NCI-H524 treated with DMSO at 0.1 percent for 48 hours (cell line): ENCODE data around the gene TCEA3.
A peak's percentile ranks its signal among the peaks of the same experiment; 100 is the strongest.

Source experiments
- DNase-seq: peaks from one replicate; lab custom pipeline; 2025; lab: John Stamatoyannopoulos, UW

The TCEA3 gene

GRCh38 chr1:23424293-23425192 is at the start of gene TCEA3:
TCEA3 (minus strand) TSS chr1:23424748; CDS start chr1:23424633, 115 bp downstream.
- no peak for DNase-seq

GRCh38 chr1:23473037-23473800 is 48.7 kb upstream of the TCEA3 start:
- DNase-seq = no peak

GRCh38 chr1:23472351-23473036 is 47.9 kb upstream of the TCEA3 start:
- DNase-seq = no peak

- no peak for DNase-seq
Measured at GRCh38 chr1:23471473-23472075, 47.0 kb upstream of the TCEA3 start.

DNA sequence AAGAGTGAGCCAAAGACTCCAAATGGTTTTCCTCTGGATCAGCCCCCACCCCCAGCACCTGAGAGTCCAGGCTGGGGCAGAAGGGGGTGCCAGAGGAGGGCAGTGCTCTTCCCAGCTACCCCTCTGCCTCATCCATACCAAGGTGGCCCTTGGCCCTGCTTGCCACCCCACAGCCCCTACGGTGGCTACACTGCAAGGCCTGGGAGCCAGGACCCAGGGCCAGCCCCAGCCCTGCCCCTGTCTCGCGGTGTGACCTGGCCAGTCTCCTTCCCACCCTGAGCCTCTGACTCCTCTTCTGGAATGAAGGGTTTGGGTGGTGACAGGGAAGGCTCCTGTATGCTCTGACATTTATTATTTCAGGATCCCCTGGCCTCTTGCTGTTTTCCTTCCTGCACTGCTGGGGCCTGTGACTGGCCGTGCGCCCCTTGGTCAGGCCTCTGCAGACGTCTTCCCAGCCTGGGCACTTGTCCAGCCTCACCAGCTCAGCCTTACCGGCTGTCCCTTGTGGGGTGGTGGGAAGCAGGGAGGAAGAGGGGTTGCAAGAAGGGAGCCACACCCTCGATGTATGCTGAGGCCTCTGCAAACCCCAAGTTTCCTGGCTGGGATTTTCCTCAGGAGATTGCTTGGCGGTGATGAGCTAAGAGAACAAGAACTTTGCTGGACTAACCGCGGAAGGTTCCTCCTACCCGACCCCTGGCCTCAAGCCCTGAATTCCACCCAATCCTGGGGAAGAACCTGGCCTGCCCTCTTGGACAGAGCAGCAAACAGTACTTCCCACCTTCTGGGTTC is 45.9 kb upstream of the TCEA3 start:
- no peak for DNase-seq

DNA sequence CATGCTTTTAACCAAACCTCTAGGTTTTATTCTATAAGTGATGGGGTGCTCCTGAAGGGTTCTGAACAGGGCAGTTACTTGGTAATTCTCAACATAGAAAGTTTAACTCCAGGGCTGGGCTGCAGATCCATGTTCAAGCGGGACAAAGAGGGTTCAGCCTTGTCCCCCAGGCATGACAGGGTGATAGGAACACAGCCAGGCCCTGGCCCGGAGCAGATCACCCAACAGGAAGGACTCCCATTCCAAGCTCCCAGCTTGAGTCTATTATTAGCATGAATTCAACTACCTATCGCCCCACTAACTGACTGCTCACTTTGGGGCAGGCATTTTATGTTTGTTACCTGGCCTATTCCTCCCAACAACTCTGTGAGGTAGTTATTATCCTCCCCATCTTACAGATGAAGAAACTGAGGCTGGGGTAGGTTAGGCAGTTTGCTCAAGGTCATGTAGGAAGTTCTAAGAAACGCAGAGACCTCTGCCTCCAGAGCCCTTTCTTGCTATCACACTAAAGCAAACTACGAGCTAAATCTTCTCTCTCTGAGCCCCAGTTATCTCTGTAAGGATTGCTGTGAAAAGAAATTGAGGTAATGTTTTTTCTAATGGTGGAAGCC is 44.9 kb upstream of the TCEA3 start:
- DNase-seq = no peak

GRCh38 chr1:23466423-23466989 is 42.0 kb upstream of the TCEA3 start:
- DNase-seq = no peak

GRCh38 chr1:23463286-23463685 is 38.7 kb upstream of the TCEA3 start:
- no peak for DNase-seq

DNA sequence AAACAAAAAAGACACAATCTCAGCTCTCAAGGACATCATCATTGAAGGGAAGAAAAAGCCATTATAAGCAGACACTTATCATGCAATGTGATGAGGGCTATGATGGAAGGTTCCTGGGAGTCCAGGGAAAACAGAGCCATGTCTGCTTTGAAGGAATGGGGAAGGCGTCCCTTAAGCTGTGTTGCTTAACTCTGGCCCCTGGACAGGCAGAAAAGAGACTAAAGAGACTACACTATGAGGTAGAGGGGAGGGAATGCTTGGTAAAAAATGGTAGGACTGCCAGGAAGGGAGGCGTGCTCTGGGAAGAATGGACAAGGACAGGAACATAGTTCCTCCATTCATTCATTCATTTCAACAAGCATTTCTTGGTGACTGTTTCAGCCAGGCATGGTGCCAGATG is 38.2 kb upstream of the TCEA3 start:
- no peak for DNase-seq

DNA sequence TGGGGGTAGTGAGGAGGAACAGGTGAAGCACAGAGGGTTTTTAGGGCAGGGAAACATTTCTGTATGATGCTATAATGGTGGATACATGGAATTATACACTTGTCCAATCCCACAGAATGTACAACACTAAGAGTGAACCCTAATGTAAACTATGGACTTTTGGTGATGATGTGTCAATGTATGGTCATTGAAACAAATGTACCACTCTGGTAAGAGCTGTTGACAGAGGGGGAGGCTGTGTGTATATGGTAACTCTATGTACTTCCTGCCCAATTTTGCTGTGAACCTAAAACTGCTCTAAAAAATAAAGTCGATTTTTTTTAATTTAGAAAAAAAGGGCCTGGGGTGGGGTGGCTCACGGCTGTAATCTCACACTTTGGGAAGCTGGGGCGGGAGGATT is 36.5 kb upstream of the TCEA3 start:
- no peak for DNase-seq

GRCh38 chr1:23460519-23460918 is 36.0 kb upstream of the TCEA3 start:
- no peak for DNase-seq

DNA sequence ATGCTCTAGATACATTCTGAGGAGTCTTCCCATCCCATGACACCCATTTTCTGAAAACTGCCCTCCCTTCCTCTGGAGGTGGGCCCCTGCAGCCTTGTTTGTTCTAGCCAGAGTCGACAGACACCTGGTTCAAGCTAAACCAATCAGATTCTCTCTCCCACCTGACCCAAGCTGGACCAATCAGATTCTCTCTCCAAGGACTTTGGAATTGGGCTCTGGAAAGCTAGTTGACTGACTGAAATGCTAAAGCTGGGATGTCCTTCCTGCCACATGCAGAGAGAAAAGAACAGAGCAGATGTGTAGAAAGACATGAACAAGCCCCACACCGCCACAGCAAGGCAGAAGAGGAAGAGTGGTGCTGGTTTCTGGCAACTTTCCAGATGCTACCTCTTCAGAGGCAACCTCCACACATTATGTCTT is 34.8 kb upstream of the TCEA3 start:
- DNase-seq = no peak

- DNase-seq = no peak
Measured at GRCh38 chr1:23456226-23456625, 31.7 kb upstream of the TCEA3 start.

DNA sequence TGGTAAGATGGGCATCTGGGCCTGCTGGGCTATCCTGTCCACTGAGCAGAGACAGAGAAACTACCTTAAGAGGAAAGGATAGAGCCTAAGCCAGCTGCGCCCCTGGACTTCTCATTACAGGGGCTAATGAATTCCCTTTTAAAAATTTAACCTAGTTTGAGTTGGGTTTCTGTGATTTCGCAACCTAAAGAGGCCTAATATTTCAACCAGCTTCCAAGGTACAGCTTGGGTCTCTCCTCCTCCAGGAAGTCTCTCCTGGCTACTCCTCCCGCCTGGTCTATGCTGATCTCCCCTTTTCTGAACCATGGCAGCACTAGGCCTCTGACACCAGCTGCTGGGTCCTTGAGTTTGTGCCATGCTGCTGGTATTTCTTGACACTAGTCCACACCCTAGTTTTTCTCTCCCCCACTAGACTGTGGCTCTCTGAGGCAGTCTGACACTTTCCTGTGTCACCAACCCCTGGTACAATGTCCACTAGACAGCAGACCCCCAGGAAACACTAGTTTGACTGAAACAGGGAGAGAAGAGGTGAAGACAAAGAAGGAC is 29.0 kb upstream of the TCEA3 start:
- no peak for DNase-seq

GRCh38 chr1:23452011-23452411 is 27.5 kb upstream of the TCEA3 start:
- DNase-seq = no peak

DNA sequence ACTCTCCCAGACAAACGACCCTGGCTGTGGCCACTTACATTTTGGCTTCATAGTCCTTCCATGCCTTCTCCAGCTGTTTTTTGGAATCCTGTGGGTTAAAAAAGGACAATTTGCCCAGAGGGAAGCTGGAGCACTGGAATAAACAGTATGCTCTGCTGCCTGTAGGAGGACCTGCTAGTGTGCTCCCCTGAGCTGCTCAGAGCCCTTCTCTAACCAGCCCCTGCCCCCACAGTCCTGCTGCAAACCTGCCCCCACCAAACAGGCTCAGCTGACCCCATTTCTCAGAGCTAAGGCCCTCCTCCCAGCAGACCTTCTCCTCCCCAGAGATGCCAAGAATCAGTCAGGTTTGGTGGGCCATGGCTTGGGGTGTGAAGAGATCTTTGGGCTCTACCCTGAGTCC is 26.9 kb upstream of the TCEA3 start:
- DNase-seq = no peak

DNA sequence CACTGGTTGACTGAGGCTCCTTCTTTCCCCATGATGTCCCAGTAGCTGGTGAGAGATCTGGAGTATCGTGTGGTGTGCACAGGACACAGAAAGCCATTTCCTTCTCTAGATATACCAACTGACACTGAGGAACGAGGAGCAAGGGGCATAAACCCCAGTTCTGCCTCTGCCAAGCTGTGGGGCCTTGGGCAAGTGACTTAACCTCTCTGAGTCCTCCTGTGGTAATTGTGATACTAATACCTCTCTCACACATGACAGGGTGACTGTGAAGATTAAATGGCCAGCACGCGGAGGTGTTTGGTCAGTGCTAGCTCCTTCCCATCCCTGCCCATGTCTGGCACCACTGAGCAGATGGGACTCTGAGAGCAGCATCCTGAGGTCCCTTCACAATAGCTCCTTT is 26.3 kb upstream of the TCEA3 start:
- no peak for DNase-seq

DNA sequence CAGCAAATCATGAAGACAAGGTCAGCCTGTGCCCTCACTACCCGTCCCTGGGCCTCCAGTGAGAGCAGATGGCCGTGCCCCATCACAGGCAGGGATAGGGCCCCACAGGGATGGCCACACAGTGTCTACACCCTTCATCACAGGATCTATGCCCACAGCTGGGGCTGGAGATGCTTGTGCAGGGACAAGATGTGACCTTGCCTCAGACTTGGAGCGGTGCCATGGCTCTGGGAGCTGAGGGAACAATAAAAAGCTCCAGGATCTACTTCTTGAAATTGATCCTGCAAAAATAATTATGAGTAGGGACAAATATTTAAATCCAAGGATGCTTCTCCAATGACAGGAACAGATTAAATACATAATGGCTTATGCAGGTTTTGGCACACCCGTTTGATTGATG is 25.4 kb upstream of the TCEA3 start:
- peak; percentile 41 for DNase-seq

DNA sequence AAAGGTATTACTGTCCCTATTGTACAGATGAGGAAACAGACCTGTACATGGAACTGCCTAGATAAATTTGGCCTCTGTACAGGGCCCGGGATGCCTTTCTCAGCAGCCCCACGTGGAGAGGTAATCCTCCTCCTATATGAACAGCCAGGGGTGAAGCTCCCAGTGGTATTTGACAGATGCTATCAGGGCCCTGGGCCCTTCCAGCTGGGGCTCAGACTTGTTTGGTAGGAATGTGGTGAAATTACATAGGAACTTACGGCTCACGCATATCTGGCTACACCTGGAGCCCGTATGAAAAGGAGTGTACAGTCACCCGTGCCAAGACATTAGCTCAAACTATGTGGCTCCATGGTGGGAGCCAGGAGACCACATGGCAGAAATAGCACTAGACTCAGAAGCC is 24.8 kb upstream of the TCEA3 start:
- no peak for DNase-seq

DNA sequence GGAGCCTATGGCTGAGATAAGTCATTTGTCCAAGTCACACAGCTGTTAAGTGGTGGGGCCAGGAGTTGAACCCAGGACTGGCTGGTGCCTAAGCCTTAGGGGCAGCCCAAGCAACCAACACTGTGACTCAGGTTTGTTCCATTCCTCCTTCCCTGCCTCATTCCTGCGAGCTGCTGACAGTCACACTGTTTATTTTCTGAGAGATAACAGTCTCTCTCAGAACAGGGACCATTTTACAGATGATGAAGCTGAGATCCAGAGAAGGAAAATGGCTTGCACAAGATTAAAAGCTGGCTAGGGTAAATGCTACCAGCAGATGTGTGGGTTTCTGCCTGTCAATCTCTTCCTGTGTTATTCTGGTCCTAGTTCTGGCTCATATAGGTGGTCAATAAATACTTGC is 24.3 kb upstream of the TCEA3 start:
- no peak for DNase-seq
